Liver (tissue), 3 donors: ENCODE measurements around the gene ZFP92.

Experiments
- TAF1 ChIP-seq: conservative IDR thresholded peaks from 2 replicates; pipeline ENCODE4 v1.6.1; 2016; ENCODE audit warnings: antibody characterized with exemption, mild to moderate bottlenecking
- TF ChIP-seq, protein P1 (sequence below): fragments of 150-350 bp; IDR thresholded peaks from 2 replicates; pipeline ENCODE4 v1.5.1; 2017; ENCODE audit warnings: improper control_type of control experiment, low read depth, low read length; ENCODE audit not compliant: missing input control
- donor health status: healthy.
- donor health status: healthy.

DNA sequence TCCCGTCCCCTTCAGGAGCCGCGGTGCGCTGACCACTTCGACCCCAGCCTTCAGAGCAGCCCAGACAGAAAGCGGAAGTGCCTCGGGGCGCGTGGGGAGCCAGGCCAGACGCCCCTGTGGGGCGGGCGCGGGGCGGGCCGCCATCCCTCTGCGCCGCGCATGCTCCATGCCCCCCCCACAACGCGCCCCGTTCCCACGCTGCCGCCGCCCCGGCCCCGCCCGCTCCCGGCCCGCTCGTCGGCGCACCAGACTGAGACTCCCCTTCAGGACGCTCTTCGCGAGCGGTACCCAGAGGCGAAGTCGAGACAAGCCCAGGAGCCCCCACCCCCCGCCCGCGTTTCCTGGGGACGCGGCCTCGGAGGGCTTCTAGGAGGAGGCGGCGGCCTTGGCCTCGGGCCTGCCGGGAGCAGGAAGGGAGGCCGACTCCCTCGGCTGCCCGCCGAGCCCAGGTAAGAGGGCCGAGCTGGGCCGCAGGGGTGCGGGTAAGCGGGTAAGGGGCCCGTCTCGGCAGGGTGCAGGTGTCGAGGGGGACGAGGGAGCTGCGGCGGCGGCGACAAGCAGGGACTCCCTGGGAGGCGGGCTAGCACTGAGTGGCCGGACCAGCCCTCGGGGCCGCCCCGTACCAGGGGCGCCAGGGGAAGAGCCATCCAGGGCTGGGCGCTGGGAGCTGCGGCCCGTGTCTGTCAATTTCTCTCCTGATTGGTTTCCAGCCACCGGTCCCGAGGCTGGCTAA, at the start of gene ZFP92:
- TF ChIP-seq, protein P1, sequence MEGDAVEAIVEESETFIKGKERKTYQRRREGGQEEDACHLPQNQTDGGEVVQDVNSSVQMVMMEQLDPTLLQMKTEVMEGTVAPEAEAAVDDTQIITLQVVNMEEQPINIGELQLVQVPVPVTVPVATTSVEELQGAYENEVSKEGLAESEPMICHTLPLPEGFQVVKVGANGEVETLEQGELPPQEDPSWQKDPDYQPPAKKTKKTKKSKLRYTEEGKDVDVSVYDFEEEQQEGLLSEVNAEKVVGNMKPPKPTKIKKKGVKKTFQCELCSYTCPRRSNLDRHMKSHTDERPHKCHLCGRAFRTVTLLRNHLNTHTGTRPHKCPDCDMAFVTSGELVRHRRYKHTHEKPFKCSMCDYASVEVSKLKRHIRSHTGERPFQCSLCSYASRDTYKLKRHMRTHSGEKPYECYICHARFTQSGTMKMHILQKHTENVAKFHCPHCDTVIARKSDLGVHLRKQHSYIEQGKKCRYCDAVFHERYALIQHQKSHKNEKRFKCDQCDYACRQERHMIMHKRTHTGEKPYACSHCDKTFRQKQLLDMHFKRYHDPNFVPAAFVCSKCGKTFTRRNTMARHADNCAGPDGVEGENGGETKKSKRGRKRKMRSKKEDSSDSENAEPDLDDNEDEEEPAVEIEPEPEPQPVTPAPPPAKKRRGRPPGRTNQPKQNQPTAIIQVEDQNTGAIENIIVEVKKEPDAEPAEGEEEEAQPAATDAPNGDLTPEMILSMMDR, result no peak
- TF ChIP-seq TAF1, result no peak
